WI38 (cell line): ENCODE measurements around the gene DYNLRB2.

Experiments used
- H3K4me3 ChIP-seq: 2 replicates; pipeline ENCODE4 v1.5.1; 2011; ENCODE audit warnings: low read depth, mild to moderate bottlenecking, control low read depth, low read length
- TF ChIP-seq, protein P1 (sequence below): IDR thresholded peaks from 2 replicates; pipeline ENCODE4 v1.5.1; 2012; ENCODE audit warnings: low read depth, mild to moderate bottlenecking, control low read depth, low read length

DYNLRB2 gene

GRCh38 chr16:80583466-80583865 is 42.7 kb downstream of the DYNLRB2 start:
- TF ChIP-seq, protein P1, sequence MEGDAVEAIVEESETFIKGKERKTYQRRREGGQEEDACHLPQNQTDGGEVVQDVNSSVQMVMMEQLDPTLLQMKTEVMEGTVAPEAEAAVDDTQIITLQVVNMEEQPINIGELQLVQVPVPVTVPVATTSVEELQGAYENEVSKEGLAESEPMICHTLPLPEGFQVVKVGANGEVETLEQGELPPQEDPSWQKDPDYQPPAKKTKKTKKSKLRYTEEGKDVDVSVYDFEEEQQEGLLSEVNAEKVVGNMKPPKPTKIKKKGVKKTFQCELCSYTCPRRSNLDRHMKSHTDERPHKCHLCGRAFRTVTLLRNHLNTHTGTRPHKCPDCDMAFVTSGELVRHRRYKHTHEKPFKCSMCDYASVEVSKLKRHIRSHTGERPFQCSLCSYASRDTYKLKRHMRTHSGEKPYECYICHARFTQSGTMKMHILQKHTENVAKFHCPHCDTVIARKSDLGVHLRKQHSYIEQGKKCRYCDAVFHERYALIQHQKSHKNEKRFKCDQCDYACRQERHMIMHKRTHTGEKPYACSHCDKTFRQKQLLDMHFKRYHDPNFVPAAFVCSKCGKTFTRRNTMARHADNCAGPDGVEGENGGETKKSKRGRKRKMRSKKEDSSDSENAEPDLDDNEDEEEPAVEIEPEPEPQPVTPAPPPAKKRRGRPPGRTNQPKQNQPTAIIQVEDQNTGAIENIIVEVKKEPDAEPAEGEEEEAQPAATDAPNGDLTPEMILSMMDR = no peak
- H3K4me3 ChIP-seq = no peak overlapping the region

GRCh38 chr16:80585764-80586163 is 45.0 kb downstream of the DYNLRB2 start:
- TF ChIP-seq, protein P1 = no peak

GRCh38 chr16:80586476-80586875 is 45.7 kb downstream of the DYNLRB2 start:
- TF ChIP-seq, protein P1 = no peak
- H3K4me3 ChIP-seq = no peak overlapping the region

More at GRCh38 chr16:80585764-80586163, 45.0 kb downstream of the DYNLRB2 start:
- H3K4me3 ChIP-seq = no peak overlapping the region

GRCh38 chr16:80587071-80587470 is 46.3 kb downstream of the DYNLRB2 start:
- H3K4me3 ChIP-seq = no peak overlapping the region
- TF ChIP-seq, protein P1 = no peak

DNA sequence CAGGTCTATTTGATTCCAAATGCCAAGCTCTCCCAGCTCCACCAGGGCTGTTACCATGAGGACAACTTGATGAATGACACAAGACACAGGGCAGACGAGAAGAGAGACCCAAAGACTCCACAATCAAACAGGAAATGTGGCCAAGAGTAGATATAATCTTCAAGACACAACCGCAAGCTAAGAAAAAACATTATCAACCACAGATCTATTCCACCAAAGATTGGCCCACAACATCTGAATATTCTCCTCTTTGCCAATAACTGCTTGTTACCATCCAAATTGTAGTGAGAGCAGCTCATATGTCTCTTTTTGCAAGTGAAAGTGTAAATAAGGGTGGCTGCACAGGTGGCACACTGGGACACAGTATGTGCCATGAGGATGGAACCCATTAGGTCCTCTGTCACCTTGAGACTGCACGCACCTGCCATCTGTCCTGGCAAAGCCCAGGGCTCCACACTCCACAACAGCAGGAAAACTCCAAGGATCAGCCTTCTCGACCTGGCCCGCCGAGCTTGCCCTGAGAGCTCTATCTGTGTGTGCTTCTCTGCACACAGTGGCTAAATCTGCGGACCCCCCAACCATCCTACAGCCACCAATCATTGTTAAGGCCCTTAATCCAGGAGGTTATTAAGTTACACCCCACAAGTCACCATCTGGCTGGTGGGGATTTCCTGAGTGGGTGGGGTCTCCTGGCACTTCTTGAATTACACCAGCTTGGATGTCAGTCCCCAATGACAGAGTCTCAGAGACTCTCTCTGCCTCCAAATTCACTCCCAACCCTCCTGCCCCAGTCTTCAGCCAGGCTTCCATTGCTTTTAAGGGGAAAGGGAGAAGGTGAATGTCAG is 50.5 kb downstream of the DYNLRB2 start:
- TF ChIP-seq, protein P1 = no peak
- no peak overlapping the region for H3K4me3 ChIP-seq

GRCh38 chr16:80592273-80592672 is 51.5 kb downstream of the DYNLRB2 start:
- TF ChIP-seq, protein P1 = no peak
- no peak overlapping the region for H3K4me3 ChIP-seq

DNA sequence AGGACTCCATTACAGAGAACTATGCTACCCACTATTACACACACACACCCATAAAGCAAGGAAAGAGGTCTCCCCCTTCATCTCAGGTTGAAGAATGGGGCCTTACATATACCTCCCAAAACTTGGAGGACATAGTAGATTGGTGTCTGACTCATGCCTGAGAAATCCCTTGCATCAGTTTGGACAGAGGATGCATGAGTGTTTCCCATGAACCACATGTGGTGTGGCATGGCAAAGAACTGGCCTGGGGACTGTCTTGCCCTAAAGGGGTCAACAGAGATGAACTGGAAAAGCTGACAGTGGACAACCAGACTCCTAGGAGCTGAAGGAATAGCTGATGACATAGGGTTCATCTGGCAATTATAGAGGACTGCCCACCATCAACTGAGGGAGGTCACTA is 54.0 kb downstream of the DYNLRB2 start:
- no peak overlapping the region for H3K4me3 ChIP-seq
- TF ChIP-seq, protein P1 = no peak
